Measurements from ENCODE around the gene CC2D1A.

DNA sequence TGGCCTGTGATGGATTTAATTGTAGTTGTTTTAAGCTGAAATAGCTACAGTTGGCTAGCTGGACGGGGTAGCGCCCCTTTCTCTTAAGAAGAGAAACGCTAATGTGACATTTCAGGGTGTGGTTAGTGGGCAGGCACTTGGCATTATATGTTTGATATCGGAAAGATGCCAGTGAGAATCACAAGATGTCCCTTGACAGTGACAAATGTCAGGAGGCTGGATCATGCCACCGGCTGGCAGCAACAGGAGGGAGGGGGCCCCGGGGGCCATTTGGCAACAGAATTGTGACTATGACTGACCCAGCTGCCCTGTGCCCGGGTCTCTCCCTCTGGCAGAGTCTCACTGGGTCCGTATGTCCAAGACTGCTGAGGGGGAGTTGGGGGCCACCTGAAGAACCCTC, 51.0 kb downstream of the CC2D1A start:
- TF ChIP-seq, protein P1, sequence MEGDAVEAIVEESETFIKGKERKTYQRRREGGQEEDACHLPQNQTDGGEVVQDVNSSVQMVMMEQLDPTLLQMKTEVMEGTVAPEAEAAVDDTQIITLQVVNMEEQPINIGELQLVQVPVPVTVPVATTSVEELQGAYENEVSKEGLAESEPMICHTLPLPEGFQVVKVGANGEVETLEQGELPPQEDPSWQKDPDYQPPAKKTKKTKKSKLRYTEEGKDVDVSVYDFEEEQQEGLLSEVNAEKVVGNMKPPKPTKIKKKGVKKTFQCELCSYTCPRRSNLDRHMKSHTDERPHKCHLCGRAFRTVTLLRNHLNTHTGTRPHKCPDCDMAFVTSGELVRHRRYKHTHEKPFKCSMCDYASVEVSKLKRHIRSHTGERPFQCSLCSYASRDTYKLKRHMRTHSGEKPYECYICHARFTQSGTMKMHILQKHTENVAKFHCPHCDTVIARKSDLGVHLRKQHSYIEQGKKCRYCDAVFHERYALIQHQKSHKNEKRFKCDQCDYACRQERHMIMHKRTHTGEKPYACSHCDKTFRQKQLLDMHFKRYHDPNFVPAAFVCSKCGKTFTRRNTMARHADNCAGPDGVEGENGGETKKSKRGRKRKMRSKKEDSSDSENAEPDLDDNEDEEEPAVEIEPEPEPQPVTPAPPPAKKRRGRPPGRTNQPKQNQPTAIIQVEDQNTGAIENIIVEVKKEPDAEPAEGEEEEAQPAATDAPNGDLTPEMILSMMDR (conservative IDR thresholded peaks at IDR 0.05; ENCODE audit: low read depth, low read length), result no peak
- no peak for TF ChIP-seq EZH2 (IDR thresholded peaks at IDR 0.05; ENCODE audit: low read length, unreplicated experiment)
- no peak for TF ChIP-seq EZH2phosphoT487 (IDR thresholded peaks at IDR 0.05; ENCODE audit: borderline replicate concordance, low read length)
